Loucy (cell line): ENCODE results near the gene PAX3.

Source experiments
- H2AFZ ChIP-seq: fragments of 200-600 bp; sonication (generic); 2 replicates; pipeline ENCODE4 v1.6.0; 2016; ENCODE audit warnings: antibody characterized with exemption, mild to moderate bottlenecking, low read length, moderate library complexity
- H3F3A ChIP-seq: fragments of 200-600 bp; 2 replicates; pipeline ENCODE4 v1.6.0; 2016; ENCODE audit warnings: antibody characterized with exemption, low read depth, mild to moderate bottlenecking
- H3K27me3 ChIP-seq: fragments of 200-600 bp; sonication (generic); 2 replicates; pipeline ENCODE4 v1.6.1; 2014; ENCODE audit warnings: low read length, mild to moderate bottlenecking; ENCODE audit not compliant: insufficient read depth, poor library complexity, severe bottlenecking
- H3K36me3 ChIP-seq: fragments of 200-600 bp; sonication (generic); 2 replicates; pipeline ENCODE4 v1.6.1; 2016; ENCODE audit warnings: low read length; ENCODE audit not compliant: insufficient read depth
- H3K4me1 ChIP-seq: fragments of 200-600 bp; sonication (generic); 2 replicates; pipeline ENCODE4 v1.5.1; 2014; ENCODE audit warnings: low read length, mild to moderate bottlenecking; ENCODE audit not compliant: insufficient read depth, poor library complexity, severe bottlenecking
- H3K4me2 ChIP-seq: fragments of 200-600 bp; sonication (generic); 2 replicates; pipeline ENCODE4 v1.6.0; 2014; ENCODE audit warnings: antibody characterized with exemption, low read length, low read depth, mild to moderate bottlenecking; ENCODE audit not compliant: poor library complexity, severe bottlenecking
- H3K4me3 ChIP-seq: fragments of 200-600 bp; sonication (generic); 2 replicates; pipeline ENCODE4 v1.5.1; 2014; ENCODE audit warnings: low read length, mild to moderate bottlenecking, mixed read lengths; ENCODE audit not compliant: poor library complexity, severe bottlenecking
- H3K79me2 ChIP-seq: fragments of 200-600 bp; sonication (generic); 2 replicates; pipeline ENCODE4 v1.6.1; 2014; ENCODE audit warnings: low read length; ENCODE audit not compliant: insufficient read depth
- H3K9ac ChIP-seq: fragments of 200-600 bp; sonication (generic); 2 replicates; pipeline ENCODE4 v1.6.0; 2014; ENCODE audit warnings: mild to moderate bottlenecking, low read depth, low read length, moderate library complexity; ENCODE audit not compliant: poor library complexity, severe bottlenecking
- H3K9me2 ChIP-seq: fragments of 200-600 bp; sonication (generic); replicated peaks from 2 replicates; pipeline ENCODE4 v1.6.1; 2016; ENCODE audit warnings: low read depth, low read length, mixed read lengths
- H3K9me3 ChIP-seq: fragments of 200-600 bp; sonication (generic); 2 replicates; pipeline ENCODE4 v1.6.1; 2014; ENCODE audit warnings: mild to moderate bottlenecking, antibody characterized with exemption, low read length, low read depth; ENCODE audit not compliant: insufficient read depth
- H4K20me1 ChIP-seq: fragments of 200-600 bp; sonication (generic); 2 replicates; pipeline ENCODE4 v1.6.0; 2014; ENCODE audit warnings: antibody characterized with exemption, low read length, mild to moderate bottlenecking; ENCODE audit not compliant: insufficient read depth, poor library complexity, severe bottlenecking
- EZH2phosphoT487 ChIP-seq: fragments of 200-600 bp; IDR thresholded peaks from 2 replicates; pipeline ENCODE4 v1.6.1; 2018; ENCODE audit warnings: antibody characterized with exemption, mild to moderate bottlenecking, moderate library complexity, borderline replicate concordance
- TF ChIP-seq, protein P1 (sequence below): fragments of 200-600 bp; sonication (generic); conservative IDR thresholded peaks from 2 replicates; pipeline ENCODE4 v1.5.1; 2014; ENCODE audit warnings: mild to moderate bottlenecking, antibody characterized with exemption, low read length

Gene PAX3

DNA sequence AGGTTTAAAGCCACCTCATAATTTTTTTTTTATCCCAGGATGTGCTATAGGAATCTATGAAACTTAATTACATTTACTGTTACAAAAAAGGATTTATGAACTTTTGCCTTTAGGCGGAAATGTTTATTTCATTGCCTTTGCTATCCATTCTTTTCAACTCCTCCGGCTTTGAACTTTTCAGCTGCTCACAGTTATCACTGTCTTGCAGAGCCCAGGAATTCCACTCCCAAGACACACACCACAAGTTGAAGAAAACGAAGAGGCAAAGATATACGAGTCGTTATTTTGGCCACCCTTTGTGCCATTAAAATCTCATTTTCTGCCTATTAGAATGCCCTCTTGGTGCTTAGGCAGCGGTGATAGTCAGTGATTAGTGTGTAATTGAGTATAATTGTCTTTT, 80.0 kb downstream of the PAX3 start:
- Histone ChIP-seq H3K27me3 (no peaks in the 10 kb centered on the region), H2AFZ (no peak overlapping the region), H3K9me3 (no peaks in the 10 kb centered on the region), H3K9ac (no peak overlapping the region), H3K9me2 (no peaks in the 10 kb centered on the region), H3K36me3 (no peaks in the 10 kb centered on the region), H3K4me1 (no peaks in the 10 kb centered on the region), H3K4me2 (no peak overlapping the region), H3F3A (no peaks in the 10 kb centered on the region), H3K79me2 (no peaks in the 10 kb centered on the region), H3K4me3 (no peak overlapping the region), H4K20me1 (no peaks in the 10 kb centered on the region)
- TF ChIP-seq, protein P1, sequence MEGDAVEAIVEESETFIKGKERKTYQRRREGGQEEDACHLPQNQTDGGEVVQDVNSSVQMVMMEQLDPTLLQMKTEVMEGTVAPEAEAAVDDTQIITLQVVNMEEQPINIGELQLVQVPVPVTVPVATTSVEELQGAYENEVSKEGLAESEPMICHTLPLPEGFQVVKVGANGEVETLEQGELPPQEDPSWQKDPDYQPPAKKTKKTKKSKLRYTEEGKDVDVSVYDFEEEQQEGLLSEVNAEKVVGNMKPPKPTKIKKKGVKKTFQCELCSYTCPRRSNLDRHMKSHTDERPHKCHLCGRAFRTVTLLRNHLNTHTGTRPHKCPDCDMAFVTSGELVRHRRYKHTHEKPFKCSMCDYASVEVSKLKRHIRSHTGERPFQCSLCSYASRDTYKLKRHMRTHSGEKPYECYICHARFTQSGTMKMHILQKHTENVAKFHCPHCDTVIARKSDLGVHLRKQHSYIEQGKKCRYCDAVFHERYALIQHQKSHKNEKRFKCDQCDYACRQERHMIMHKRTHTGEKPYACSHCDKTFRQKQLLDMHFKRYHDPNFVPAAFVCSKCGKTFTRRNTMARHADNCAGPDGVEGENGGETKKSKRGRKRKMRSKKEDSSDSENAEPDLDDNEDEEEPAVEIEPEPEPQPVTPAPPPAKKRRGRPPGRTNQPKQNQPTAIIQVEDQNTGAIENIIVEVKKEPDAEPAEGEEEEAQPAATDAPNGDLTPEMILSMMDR: no peak
- TF ChIP-seq EZH2phosphoT487: no peak

DNA sequence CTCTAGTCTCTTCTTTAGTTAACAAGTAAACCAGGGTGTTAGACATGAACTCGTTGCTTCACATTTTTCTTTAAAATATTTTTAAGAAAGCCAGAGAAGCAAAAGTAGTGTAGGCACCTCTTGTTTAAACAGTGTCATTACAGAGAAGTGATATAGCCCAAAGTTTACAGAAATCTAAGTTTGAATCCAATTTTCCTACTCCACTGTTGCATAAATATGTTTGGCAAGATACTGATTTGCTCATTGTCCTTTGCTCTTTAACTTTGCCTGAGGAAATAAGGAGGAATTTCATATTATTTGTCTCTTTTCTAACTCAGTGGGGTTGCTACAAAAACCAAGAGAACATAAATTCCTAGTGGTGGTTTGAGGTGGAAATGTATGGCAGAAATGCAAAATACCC, 81.1 kb downstream of the PAX3 start:
- Histone ChIP-seq H3K9me3 (no peaks in the 10 kb centered on the region), H3K4me2 (no peak overlapping the region), H3K4me1 (no peaks in the 10 kb centered on the region), H4K20me1 (no peaks in the 10 kb centered on the region), H3K9me2 (no peaks in the 10 kb centered on the region), H3K79me2 (no peaks in the 10 kb centered on the region), H3K4me3 (no peak overlapping the region), H2AFZ (no peak overlapping the region), H3K9ac (no peak overlapping the region), H3K36me3 (no peaks in the 10 kb centered on the region), H3K27me3 (no peaks in the 10 kb centered on the region), H3F3A (no peaks in the 10 kb centered on the region)
- TF ChIP-seq, protein P1: no peak
- TF ChIP-seq EZH2phosphoT487: no peak

DNA sequence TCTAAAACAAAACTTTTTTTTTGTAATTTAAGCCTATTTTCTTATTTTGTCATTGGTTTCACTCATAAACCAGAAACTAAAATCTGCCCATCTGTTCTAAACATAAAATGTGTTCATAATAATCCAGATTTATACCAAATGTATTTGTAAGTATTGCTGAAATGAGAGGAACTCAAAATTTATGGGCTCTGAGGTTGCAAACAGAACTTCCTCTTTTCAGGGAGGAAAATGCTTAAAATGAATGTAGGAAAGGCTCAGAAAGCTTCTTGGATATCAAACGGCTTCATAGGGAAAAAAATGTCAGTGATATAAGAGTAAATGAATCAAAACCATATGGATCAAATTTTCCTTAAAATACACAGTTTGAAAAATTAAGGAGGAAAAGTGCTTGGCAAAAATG, 83.9 kb downstream of the PAX3 start:
- no peaks in the 10 kb centered on the region for H3K9me3 ChIP-seq
- no peak for TF ChIP-seq EZH2phosphoT487
- TF ChIP-seq, protein P1: no peak
- no peak overlapping the region for H3K4me3 ChIP-seq

More for the DNA sequence above, 83.9 kb downstream of the PAX3 start:
- no peaks in the 10 kb centered on the region for H3K36me3 ChIP-seq
- H3K79me2 ChIP-seq: no peaks in the 10 kb centered on the region
- H3K9me2 ChIP-seq: no peaks in the 10 kb centered on the region
- no peaks in the 10 kb centered on the region for H4K20me1 ChIP-seq
- H3K27me3 ChIP-seq: no peaks in the 10 kb centered on the region
- no peaks in the 10 kb centered on the region for H3K4me1 ChIP-seq
- H3F3A ChIP-seq: no peaks in the 10 kb centered on the region
- no peak overlapping the region for H3K4me2 ChIP-seq
- H3K9ac ChIP-seq: no peak overlapping the region
- no peak overlapping the region for H2AFZ ChIP-seq
